DND-41 (cell line): ENCODE measurements around the gene POT1.

Source experiments
- ATAC-seq: fragments of 200-7000 bp; cut with Tn5 transposase; 3 replicates; pipeline ENCODE4 v1.9.1; 2021; ENCODE audit warnings: low read depth; ENCODE audit not compliant: insufficient read depth
- DNase-seq: peaks from one replicate; pipeline ENCODE4 v3.0.0-alpha.2; 2020
- H2AFZ ChIP-seq: 2 replicates; pipeline ENCODE4 v1.6.0; 2012; ENCODE audit warnings: low read depth, low read length
- H3K27ac ChIP-seq: 2 replicates; pipeline ENCODE4 v1.5.1; 2012; ENCODE audit warnings: low read length, inconsistent platforms
- H3K27me3 ChIP-seq: fragments of 200-600 bp; sonication (generic); 2 replicates; pipeline ENCODE4 v1.6.0; 2012; ENCODE audit warnings: low read length, mild to moderate bottlenecking, inconsistent platforms; ENCODE audit not compliant: insufficient read depth, poor library complexity
- H3K36me3 ChIP-seq: 2 replicates; pipeline ENCODE4 v1.5.1; 2012; ENCODE audit warnings: low read length, inconsistent platforms; ENCODE audit not compliant: insufficient read depth
- H3K4me1 ChIP-seq: 2 replicates; pipeline ENCODE4 v1.5.1; 2012; ENCODE audit warnings: mild to moderate bottlenecking, low read length; ENCODE audit not compliant: insufficient read depth
- H3K4me2 ChIP-seq: 2 replicates; pipeline ENCODE4 v1.6.0; 2012; ENCODE audit warnings: mild to moderate bottlenecking, moderate library complexity, low read length, inconsistent platforms; ENCODE audit not compliant: insufficient read depth
- H3K4me3 ChIP-seq, 2 experiments: fragments of 200-600 bp in 1 of 2; shearing (Covaris generic) in 1 of 2; 2 replicates each; pipeline ENCODE4 v1.5.1; 2012 to 2016; ENCODE audit warnings: inconsistent platforms in 2 of 2, low read length in 2 of 2, mild to moderate bottlenecking in 2 of 2, low read depth in 1 of 2, moderate library complexity in 1 of 2
- H3K79me2 ChIP-seq: 2 replicates; pipeline ENCODE4 v1.6.0; 2012; ENCODE audit warnings: low read length, inconsistent platforms; ENCODE audit not compliant: insufficient read depth
- H3K9ac ChIP-seq: 2 replicates; pipeline ENCODE4 v1.6.0; 2012; ENCODE audit warnings: low read depth, mild to moderate bottlenecking, inconsistent platforms, low read length, moderate library complexity
- H3K9me3 ChIP-seq: 2 replicates; pipeline ENCODE4 v1.5.1; 2012; ENCODE audit warnings: low read length, moderate library complexity, mild to moderate bottlenecking, inconsistent platforms; ENCODE audit not compliant: insufficient read depth, severe bottlenecking
- H4K20me1 ChIP-seq: 2 replicates; pipeline ENCODE4 v1.6.0; 2012; ENCODE audit warnings: low read length; ENCODE audit not compliant: insufficient read depth
- CTCF ChIP-seq: IDR thresholded peaks from 2 replicates; pipeline ENCODE4 v1.5.1; 2012; ENCODE audit warnings: borderline replicate concordance, low read length, moderate library complexity, mild to moderate bottlenecking; ENCODE audit not compliant: poor library complexity, severe bottlenecking; ENCODE audit errors: extremely low read depth
- EZH2 ChIP-seq: IDR thresholded peaks from 3 replicates; pipeline ENCODE4 v1.6.1; 2012; ENCODE audit warnings: borderline replicate concordance, low read depth, mild to moderate bottlenecking, moderate library complexity, low read length, inconsistent platforms; ENCODE audit not compliant: severe bottlenecking

The POT1 gene

DNA sequence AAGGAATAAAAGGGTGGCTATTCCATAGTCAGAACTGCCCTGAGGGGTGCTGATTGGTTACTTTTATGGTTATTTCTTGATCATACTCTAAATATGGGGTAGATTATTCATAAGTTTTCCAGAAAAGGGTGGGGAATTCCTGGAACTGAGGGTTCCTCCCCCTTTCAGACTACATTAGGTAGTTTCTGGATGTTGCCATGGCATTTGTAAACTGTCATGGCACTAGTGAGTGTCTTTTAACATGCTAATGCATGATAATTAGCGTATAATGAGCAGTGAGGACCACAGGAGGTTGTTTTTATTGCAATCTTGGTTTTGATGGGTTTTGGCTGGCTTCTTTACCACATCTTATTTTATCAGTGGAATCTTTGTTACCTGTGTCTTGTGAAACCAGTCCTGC lies 26.5 kb upstream of the POT1 start:
- no peak overlapping the region for H3K4me2 ChIP-seq
- H2AFZ ChIP-seq, result no peak overlapping the region
- H3K27ac ChIP-seq, result no peak overlapping the region
- no peaks in the 10 kb centered on the region for H3K27me3 ChIP-seq
- no peak for TF ChIP-seq CTCF
- no peak for TF ChIP-seq EZH2
- H3K4me3 ChIP-seq, result no peak overlapping the region
- ATAC-seq, result no peak
- no peaks in the 10 kb centered on the region for H3K4me1 ChIP-seq
- DNase-seq, result no peak
- H3K36me3 ChIP-seq, result no peaks in the 10 kb centered on the region
- no peaks in the 10 kb centered on the region for H3K9me3 ChIP-seq
- no peak overlapping the region for H3K9ac ChIP-seq
- H4K20me1 ChIP-seq, result no peaks in the 10 kb centered on the region
- no peaks in the 10 kb centered on the region for H3K79me2 ChIP-seq

- Histone ChIP-seq H3K27ac (no peak overlapping the region), H2AFZ (no peak overlapping the region), H3K36me3 (no peaks in the 10 kb centered on the region), H3K4me3 (no peak overlapping the region), H4K20me1 (no peaks in the 10 kb centered on the region), H3K4me2 (no peak overlapping the region), H3K27me3 (no peaks in the 10 kb centered on the region), H3K9ac (no peak overlapping the region), H3K9me3 (no peaks in the 10 kb centered on the region), H3K79me2 (no peaks in the 10 kb centered on the region), H3K4me1 (no peaks in the 10 kb centered on the region)
- DNase-seq (no peak), ATAC-seq (no peak)
- TF ChIP-seq CTCF (no peak), EZH2 (no peak)
Observed at GRCh38 chr7:124954790-124955189, 25.2 kb upstream of the POT1 start.

GRCh38 chr7:124945680-124946079 lies 16.1 kb upstream of the POT1 start:
- Histone ChIP-seq H3K36me3 (no peaks in the 10 kb centered on the region), H3K9ac (no peak overlapping the region), H3K4me1 (no peaks in the 10 kb centered on the region), H3K27me3 (no peaks in the 10 kb centered on the region), H3K27ac (no peak overlapping the region), H3K79me2 (no peaks in the 10 kb centered on the region), H3K4me3 (no peak overlapping the region), H4K20me1 (no peaks in the 10 kb centered on the region), H3K9me3 (no peaks in the 10 kb centered on the region), H3K4me2 (no peak overlapping the region), H2AFZ (no peak overlapping the region)
- ATAC-seq (no peak), DNase-seq (no peak)
- TF ChIP-seq EZH2, result no peak
- no peak for TF ChIP-seq CTCF

- Histone ChIP-seq H4K20me1 (no peaks in the 10 kb centered on the region), H3K27me3 (peaks cover 2% of the 10 kb centered on the region), H3K9me3 (no peaks in the 10 kb centered on the region), H3K79me2 (no peaks in the 10 kb centered on the region), H3K4me2 (no peak overlapping the region), H3K4me3 (no peak overlapping the region), H3K4me1 (no peaks in the 10 kb centered on the region), H3K27ac (no peak overlapping the region), H2AFZ (no peak overlapping the region), H3K9ac (no peak overlapping the region), H3K36me3 (no peaks in the 10 kb centered on the region)
- DNase-seq (no peak), ATAC-seq (no peak)
- TF ChIP-seq CTCF (no peak), EZH2 (no peak)
Observed at GRCh38 chr7:124943472-124943871, 13.8 kb upstream of the POT1 start.
